ENCODE measurements around the gene TLK2.

DNA sequence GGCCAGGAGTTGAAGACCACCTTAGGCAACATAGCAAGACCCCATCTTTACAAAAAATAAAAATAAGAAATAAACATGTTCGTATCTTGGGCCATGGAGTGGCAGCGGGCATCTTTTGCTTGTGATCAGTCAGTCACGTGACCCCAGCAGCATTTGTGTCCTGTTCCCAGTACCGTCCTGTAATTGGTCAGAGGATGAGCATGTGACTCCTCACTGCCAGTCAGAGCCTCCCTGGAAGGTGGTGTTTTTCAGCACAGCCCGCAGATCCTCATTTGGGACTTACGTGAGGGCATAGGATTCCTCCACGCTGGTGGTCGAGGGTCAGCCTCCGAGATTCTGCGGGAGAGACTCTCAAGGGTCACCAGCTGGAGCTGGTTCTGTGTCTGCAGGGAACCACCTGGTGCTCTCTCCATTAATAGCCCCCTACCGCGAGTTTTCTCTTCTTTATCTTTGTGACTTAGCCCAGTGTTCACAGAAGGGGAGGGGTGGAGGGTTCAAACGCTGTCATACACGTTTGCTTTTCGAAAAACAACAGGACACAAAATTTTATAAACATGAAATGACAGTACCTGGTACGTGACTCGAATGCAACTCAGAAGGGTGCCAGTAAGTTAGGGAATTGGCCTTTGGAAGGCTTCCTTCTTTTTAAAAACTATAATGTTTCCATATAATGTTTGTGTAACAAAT is 166.0 kb downstream of the TLK2 start:
- no peak for TF ChIP-seq POLR2A (IDR thresholded peaks at IDR 0.05)
- TF ChIP-seq, protein P1, sequence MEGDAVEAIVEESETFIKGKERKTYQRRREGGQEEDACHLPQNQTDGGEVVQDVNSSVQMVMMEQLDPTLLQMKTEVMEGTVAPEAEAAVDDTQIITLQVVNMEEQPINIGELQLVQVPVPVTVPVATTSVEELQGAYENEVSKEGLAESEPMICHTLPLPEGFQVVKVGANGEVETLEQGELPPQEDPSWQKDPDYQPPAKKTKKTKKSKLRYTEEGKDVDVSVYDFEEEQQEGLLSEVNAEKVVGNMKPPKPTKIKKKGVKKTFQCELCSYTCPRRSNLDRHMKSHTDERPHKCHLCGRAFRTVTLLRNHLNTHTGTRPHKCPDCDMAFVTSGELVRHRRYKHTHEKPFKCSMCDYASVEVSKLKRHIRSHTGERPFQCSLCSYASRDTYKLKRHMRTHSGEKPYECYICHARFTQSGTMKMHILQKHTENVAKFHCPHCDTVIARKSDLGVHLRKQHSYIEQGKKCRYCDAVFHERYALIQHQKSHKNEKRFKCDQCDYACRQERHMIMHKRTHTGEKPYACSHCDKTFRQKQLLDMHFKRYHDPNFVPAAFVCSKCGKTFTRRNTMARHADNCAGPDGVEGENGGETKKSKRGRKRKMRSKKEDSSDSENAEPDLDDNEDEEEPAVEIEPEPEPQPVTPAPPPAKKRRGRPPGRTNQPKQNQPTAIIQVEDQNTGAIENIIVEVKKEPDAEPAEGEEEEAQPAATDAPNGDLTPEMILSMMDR (IDR thresholded peaks at IDR 0.05), result no peak
